ENCODE measurements around the gene CCDC184.

The CCDC184 gene

GRCh38 chr12:48183091-48183875 is at the start of gene CCDC184:
Gene CCDC184 (plus strand): TSS chr12:48183644. CDS start chr12:48184123, 479 bp downstream.
- TF ChIP-seq, protein P1, sequence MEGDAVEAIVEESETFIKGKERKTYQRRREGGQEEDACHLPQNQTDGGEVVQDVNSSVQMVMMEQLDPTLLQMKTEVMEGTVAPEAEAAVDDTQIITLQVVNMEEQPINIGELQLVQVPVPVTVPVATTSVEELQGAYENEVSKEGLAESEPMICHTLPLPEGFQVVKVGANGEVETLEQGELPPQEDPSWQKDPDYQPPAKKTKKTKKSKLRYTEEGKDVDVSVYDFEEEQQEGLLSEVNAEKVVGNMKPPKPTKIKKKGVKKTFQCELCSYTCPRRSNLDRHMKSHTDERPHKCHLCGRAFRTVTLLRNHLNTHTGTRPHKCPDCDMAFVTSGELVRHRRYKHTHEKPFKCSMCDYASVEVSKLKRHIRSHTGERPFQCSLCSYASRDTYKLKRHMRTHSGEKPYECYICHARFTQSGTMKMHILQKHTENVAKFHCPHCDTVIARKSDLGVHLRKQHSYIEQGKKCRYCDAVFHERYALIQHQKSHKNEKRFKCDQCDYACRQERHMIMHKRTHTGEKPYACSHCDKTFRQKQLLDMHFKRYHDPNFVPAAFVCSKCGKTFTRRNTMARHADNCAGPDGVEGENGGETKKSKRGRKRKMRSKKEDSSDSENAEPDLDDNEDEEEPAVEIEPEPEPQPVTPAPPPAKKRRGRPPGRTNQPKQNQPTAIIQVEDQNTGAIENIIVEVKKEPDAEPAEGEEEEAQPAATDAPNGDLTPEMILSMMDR (IDR thresholded peaks at IDR 0.05; ENCODE audit: insufficient read depth, low read length, poor library complexity, severe bottlenecking) = peak; percentile 63
- peak within 1 kb of the TSS; percentile 71 for H3K4me3 ChIP-seq (replicated peaks; ENCODE audit: low read depth, low read length)
- DNase-seq (ENCODE audit: extremely low read depth, insufficient read length) = peak; percentile 75
- no peaks in the 10 kb centered on the region; the same call in 1 of the 2 replicates for H3K27me3 ChIP-seq (replicated peaks; ENCODE audit: control insufficient read depth, insufficient read depth, low read length)
- no peaks in the 10 kb centered on the region for H3K36me3 ChIP-seq (ENCODE audit: control insufficient read depth, insufficient read depth, low read length)

GRCh38 chr12:48135027-48135426 is 48.4 kb upstream of the CCDC184 start:
- TF ChIP-seq, protein P1 (IDR thresholded peaks at IDR 0.05; ENCODE audit: insufficient read depth, low read length, poor library complexity, severe bottlenecking) = no peak
- H3K4me3 ChIP-seq (replicated peaks; ENCODE audit: low read depth, low read length) = no peak overlapping the region
- DNase-seq (ENCODE audit: extremely low read depth, insufficient read length) = no peak
- H3K36me3 ChIP-seq (ENCODE audit: control insufficient read depth, insufficient read depth, low read length) = peaks cover 34% of the 10 kb centered on the region
- no peaks in the 10 kb centered on the region for H3K27me3 ChIP-seq (replicated peaks; ENCODE audit: control insufficient read depth, insufficient read depth, low read length)

GRCh38 chr12:48142818-48143674 is 40.4 kb upstream of the CCDC184 start:
- TF ChIP-seq, protein P1 (IDR thresholded peaks at IDR 0.05; ENCODE audit: insufficient read depth, low read length, poor library complexity, severe bottlenecking) = no peak
- DNase-seq (ENCODE audit: extremely low read depth, insufficient read length) = no peak
- H3K36me3 ChIP-seq (ENCODE audit: control insufficient read depth, insufficient read depth, low read length) = peaks cover 40% of the 10 kb centered on the region
- no peak overlapping the region for H3K4me3 ChIP-seq (replicated peaks; ENCODE audit: low read depth, low read length)
- no peaks in the 10 kb centered on the region for H3K27me3 ChIP-seq (replicated peaks; ENCODE audit: control insufficient read depth, insufficient read depth, low read length)

DNA sequence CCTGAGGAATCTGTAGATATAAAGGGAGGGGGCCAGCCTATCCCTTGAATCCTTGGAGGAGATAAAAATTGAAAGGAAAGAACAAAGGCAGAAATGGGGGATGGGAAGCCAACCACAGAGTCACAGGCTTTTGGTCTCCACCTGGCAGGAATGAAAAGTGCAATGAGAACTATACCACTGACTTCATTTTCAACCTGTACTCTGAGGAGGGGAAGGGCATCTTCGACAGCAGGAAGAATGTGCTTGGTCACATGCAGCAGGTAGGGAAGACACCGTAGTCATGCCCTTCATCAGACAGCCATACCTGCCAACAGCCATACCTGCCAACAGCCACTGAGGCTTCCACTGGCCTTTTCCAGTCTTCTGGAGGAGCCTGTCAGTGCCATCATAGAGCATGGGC is 39.5 kb upstream of the CCDC184 start:
- TF ChIP-seq, protein P1 (IDR thresholded peaks at IDR 0.05; ENCODE audit: insufficient read depth, low read length, poor library complexity, severe bottlenecking) = no peak
- no peaks in the 10 kb centered on the region for H3K27me3 ChIP-seq (replicated peaks; ENCODE audit: control insufficient read depth, insufficient read depth, low read length)
- H3K36me3 ChIP-seq (ENCODE audit: control insufficient read depth, insufficient read depth, low read length) = peaks cover 39% of the 10 kb centered on the region
- H3K4me3 ChIP-seq (replicated peaks; ENCODE audit: low read depth, low read length) = no peak overlapping the region
- no peak for DNase-seq (ENCODE audit: extremely low read depth, insufficient read length)

DNA sequence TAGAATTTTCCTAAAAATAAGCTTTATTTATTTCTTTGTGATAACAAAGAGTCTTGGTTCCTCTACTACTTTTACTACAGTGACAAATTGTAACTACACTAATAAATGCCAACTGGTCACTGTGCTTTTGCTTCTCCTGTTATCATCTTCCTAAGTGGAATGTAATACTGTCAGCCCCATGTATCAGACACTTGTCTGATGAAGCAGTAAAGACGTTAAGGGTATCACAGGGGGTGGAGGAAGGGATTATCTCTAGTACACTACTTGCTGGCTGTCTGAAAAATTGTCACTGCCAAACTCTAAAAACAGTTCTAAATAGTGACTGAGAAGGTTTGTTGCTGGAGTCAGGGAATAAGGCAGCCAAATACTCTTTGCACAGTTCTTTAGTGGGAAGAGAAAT is 37.5 kb upstream of the CCDC184 start:
- no peaks in the 10 kb centered on the region for H3K27me3 ChIP-seq (replicated peaks; ENCODE audit: control insufficient read depth, insufficient read depth, low read length)
- H3K4me3 ChIP-seq (replicated peaks; ENCODE audit: low read depth, low read length) = no peak overlapping the region
- TF ChIP-seq, protein P1 (IDR thresholded peaks at IDR 0.05; ENCODE audit: insufficient read depth, low read length, poor library complexity, severe bottlenecking) = no peak
- peaks cover 36% of the 10 kb centered on the region for H3K36me3 ChIP-seq (ENCODE audit: control insufficient read depth, insufficient read depth, low read length)
- no peak for DNase-seq (ENCODE audit: extremely low read depth, insufficient read length)
